T-helper 1 cell treated with Interleukin-12 subunit alpha and Interleukin-12 subunit beta and Interleukin-4 antibody, amounts not matched to agents 30 μg/mL and 1 μg/mL, for 36 hours (primary cell): ENCODE measurements around the gene MCAT.

Experiments used
- H3K27ac Mint-ChIP-seq: one replicate; pipeline ENCODE4 v1.8.0; 2021; ENCODE audit warnings: mild to moderate bottlenecking, mixed read lengths
- H3K27me3 Mint-ChIP-seq: one replicate; pipeline ENCODE4 v1.8.0; 2021; ENCODE audit warnings: low read depth, mixed read lengths
- H3K36me3 Mint-ChIP-seq: one replicate; pipeline ENCODE4 v1.8.0; 2021; ENCODE audit warnings: low read depth, mixed read lengths
- H3K4me1 Mint-ChIP-seq: one replicate; pipeline ENCODE4 v1.8.0; 2021; ENCODE audit warnings: low read depth, mixed read lengths
- H3K4me3 Mint-ChIP-seq: one replicate; pipeline ENCODE4 v1.8.0; 2021; ENCODE audit warnings: mild to moderate bottlenecking, moderate library complexity, mixed read lengths
- H3K9me3 Mint-ChIP-seq: one replicate; pipeline ENCODE4 v1.8.0; 2021; ENCODE audit warnings: mixed read lengths

Gene MCAT, protein sequence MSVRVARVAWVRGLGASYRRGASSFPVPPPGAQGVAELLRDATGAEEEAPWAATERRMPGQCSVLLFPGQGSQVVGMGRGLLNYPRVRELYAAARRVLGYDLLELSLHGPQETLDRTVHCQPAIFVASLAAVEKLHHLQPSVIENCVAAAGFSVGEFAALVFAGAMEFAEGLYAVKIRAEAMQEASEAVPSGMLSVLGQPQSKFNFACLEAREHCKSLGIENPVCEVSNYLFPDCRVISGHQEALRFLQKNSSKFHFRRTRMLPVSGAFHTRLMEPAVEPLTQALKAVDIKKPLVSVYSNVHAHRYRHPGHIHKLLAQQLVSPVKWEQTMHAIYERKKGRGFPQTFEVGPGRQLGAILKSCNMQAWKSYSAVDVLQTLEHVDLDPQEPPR

DNA sequence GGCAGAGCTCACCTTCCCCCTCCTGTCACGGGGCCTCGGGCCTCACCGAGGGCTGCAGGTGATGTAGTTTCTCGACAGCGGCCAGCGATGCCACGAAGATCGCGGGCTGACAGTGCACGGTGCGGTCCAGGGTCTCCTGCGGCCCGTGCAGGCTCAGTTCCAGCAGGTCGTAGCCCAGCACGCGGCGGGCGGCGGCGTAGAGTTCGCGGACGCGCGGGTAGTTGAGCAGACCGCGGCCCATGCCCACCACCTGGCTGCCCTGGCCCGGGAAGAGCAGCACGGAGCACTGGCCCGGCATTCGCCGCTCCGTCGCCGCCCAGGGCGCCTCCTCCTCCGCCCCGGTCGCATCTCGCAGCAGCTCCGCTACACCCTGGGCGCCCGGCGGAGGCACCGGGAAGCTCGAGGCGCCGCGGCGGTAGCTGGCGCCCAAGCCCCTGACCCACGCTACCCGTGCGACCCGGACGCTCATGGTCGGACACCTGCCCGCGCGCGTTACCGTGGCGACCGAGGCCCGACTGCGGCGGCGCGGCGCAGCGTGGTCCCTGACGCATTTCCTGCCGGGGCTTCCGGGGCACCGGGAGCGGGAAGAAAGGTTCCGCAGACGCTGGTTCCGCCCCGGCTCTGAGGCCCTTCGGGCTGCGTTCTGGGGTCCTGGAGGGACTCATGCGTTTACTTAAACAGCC, at the start of gene MCAT:
TSS of gene MCAT (minus strand) at position 519 of the 683 bp plus-strand sequence. CDS start at position 469, 50 bp downstream.
- no peaks in the 10 kb centered on the region for H3K27me3 Mint-ChIP-seq
- peak within 1 kb of the TSS; percentile 91 for H3K27ac Mint-ChIP-seq
- no peaks in the 10 kb centered on the region for H3K9me3 Mint-ChIP-seq
- peaks cover 9% of the 10 kb centered on the region for H3K36me3 Mint-ChIP-seq
- H3K4me1 Mint-ChIP-seq = peaks cover 26% of the 10 kb centered on the region
- peak within 1 kb of the TSS; percentile 89 for H3K4me3 Mint-ChIP-seq

DNA sequence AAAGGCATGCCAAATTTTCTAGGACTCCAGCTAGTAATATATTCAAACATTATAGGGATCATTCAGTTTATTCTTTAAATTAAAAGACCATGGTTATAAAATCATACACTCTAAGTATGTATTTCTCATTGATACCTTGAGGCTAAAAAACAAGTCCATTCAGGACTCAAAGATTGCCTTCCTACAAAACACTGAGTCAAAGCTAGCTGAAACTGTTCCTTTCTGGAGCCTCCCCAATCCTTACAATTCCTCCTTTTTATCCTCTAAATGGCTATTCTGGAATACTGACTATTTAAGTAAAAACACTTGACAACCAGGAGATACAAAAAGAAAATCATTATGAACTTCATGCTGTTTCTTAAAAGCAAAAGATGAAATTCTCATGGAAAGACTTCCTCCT, 48.6 kb upstream of the MCAT start:
- peaks cover 23% of the 10 kb centered on the region for H3K27me3 Mint-ChIP-seq
- peaks cover 5% of the 10 kb centered on the region for H3K9me3 Mint-ChIP-seq
- H3K4me1 Mint-ChIP-seq = peaks cover 8% of the 10 kb centered on the region
- no peak overlapping the region for H3K27ac Mint-ChIP-seq
- H3K4me3 Mint-ChIP-seq = no peak overlapping the region
- peaks cover 5% of the 10 kb centered on the region for H3K36me3 Mint-ChIP-seq

- peak overlapping the region; percentile 84 for H3K27ac Mint-ChIP-seq
- peaks cover 7% of the 10 kb centered on the region for H3K36me3 Mint-ChIP-seq
- peak overlapping the region; percentile 50 for H3K4me3 Mint-ChIP-seq
- peaks cover 19% of the 10 kb centered on the region for H3K4me1 Mint-ChIP-seq
- peaks cover 5% of the 10 kb centered on the region for H3K9me3 Mint-ChIP-seq
- peaks cover 10% of the 10 kb centered on the region for H3K27me3 Mint-ChIP-seq
Observed at GRCh38 chr22:43188829-43189545, 45.8 kb upstream of the MCAT start.

DNA sequence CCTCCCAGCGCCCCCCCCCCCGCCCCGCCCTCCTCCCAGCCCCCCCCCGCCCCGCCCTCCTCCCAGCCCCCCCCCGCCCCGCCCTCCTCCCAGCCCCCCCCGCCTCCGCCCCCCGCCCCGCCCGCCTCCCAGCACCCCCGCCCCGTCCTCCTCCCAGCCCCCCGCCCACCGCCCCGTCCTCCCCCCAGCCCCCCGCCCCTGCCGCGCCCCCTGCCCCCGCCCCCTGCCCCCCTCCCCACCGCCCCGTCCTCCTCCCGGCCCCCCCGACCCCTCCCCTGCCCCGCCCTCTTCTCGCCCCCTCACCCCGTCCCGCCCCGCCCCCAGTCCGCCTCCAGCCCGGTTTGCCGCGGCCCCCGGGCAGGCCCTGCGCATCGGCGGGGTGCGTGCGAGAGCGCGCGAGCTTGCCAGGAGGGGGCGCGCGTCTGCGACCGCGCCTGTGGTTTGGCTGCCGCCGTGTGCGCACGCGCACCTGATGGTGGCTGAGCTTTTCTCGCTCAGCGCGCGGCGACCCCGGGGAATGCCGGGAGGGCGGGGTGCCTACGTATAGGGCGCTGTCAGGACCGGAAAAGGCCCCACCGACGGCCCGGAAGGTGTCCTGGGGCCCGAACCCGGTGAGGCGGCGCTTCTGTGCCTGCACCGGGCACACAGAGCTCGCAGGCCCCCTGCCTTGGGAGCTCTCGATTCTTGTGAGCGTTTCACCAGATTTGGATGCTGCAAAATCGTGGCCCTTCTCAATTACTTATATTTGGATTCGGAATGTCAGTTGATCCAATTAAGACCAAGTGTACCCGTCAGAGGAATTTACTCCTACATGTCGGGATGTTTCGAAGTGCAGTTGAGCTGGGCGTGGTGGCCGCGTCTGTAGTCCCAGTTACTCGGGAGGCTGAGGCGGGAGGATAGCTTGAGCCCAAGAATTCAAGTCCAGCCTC, 44.2 kb upstream of the MCAT start:
- Mint-ChIP-seq H3K9me3 (peaks cover 5% of the 10 kb centered on the region), H3K36me3 (peaks cover 7% of the 10 kb centered on the region), H3K27ac (peak overlapping the region; percentile 93), H3K4me1 (peaks cover 25% of the 10 kb centered on the region), H3K4me3 (peak overlapping the region; percentile 80), H3K27me3 (peaks cover 10% of the 10 kb centered on the region)

- peak within 1 kb of the TSS; percentile 80 for H3K4me3 Mint-ChIP-seq
- peaks cover 5% of the 10 kb centered on the region for H3K27me3 Mint-ChIP-seq
- peak within 1 kb of the TSS; percentile 93 for H3K27ac Mint-ChIP-seq
- H3K36me3 Mint-ChIP-seq = peaks cover 8% of the 10 kb centered on the region
- H3K4me1 Mint-ChIP-seq = peaks cover 25% of the 10 kb centered on the region
- H3K9me3 Mint-ChIP-seq = peaks cover 3% of the 10 kb centered on the region
Observed at GRCh38 chr22:43186272-43187170, 43.3 kb upstream of the MCAT start, which contains the start of gene TTLL12. TSS of gene TTLL12 (minus strand) at chr22:43187134. CDS start at chr22:43187069, 65 bp downstream.

- peak overlapping the region; percentile 74 for H3K4me3 Mint-ChIP-seq
- H3K27ac Mint-ChIP-seq = no peak overlapping the region
- peaks cover 9% of the 10 kb centered on the region for H3K36me3 Mint-ChIP-seq
- no peaks in the 10 kb centered on the region for H3K9me3 Mint-ChIP-seq
- H3K27me3 Mint-ChIP-seq = no peaks in the 10 kb centered on the region
- H3K4me1 Mint-ChIP-seq = peaks cover 25% of the 10 kb centered on the region
Observed at GRCh38 chr22:43185860-43186261, 42.7 kb upstream of the MCAT start.

- Mint-ChIP-seq H3K4me3 (no peak overlapping the region), H3K9me3 (no peaks in the 10 kb centered on the region), H3K36me3 (peaks cover 5% of the 10 kb centered on the region), H3K4me1 (peaks cover 21% of the 10 kb centered on the region), H3K27me3 (no peaks in the 10 kb centered on the region), H3K27ac (no peak overlapping the region)
Observed at GRCh38 chr22:43183496-43184277, 40.5 kb upstream of the MCAT start.

DNA sequence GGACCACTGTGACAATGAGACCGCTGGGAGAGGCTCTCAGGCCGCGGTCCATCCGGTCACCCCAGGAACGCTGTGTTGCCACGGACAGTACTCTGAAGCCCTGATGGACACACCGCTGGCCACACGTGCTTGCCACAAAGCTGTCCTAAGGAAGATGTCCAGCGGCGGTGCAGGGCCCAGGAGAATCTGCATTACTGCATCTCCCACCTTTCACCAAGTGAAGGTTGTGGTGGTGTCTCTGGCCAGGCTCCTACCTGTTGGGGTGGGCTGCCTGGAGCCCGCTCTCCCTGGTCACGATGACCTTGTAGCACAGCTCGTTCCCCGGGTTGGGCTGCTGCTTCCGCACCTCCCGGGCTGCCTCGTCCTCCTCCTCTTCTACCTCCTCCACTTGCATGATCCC, 39.5 kb upstream of the MCAT start:
- no peaks in the 10 kb centered on the region for H3K27me3 Mint-ChIP-seq
- H3K9me3 Mint-ChIP-seq = no peaks in the 10 kb centered on the region
- H3K4me3 Mint-ChIP-seq = no peak overlapping the region
- H3K27ac Mint-ChIP-seq = peak overlapping the region; percentile 26
- H3K4me1 Mint-ChIP-seq = peaks cover 18% of the 10 kb centered on the region
- H3K36me3 Mint-ChIP-seq = peaks cover 5% of the 10 kb centered on the region

DNA sequence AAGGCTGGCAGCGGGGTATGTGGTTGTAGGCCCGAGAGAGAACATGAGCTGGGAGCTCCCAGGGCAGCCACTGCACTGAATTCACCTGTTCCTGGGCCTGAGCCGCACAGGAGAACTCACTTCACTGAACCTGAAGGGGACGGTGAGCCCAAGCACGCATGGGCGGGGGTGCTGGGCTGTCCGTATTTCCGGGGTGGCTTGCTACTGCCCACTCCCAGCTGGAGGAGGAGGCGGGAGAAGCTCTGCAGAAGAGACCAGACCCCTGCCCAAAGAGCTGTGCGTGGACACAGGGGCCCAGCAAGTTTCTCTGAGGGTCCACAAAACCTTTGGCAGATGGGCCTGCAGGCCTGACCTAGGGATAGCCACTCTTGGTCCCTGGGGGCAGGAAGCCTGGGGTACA, 38.9 kb upstream of the MCAT start:
- no peak overlapping the region for H3K27ac Mint-ChIP-seq
- H3K36me3 Mint-ChIP-seq = peaks cover 5% of the 10 kb centered on the region
- H3K4me1 Mint-ChIP-seq = peaks cover 16% of the 10 kb centered on the region
- H3K4me3 Mint-ChIP-seq = no peak overlapping the region
- H3K27me3 Mint-ChIP-seq = no peaks in the 10 kb centered on the region
- H3K9me3 Mint-ChIP-seq = no peaks in the 10 kb centered on the region

DNA sequence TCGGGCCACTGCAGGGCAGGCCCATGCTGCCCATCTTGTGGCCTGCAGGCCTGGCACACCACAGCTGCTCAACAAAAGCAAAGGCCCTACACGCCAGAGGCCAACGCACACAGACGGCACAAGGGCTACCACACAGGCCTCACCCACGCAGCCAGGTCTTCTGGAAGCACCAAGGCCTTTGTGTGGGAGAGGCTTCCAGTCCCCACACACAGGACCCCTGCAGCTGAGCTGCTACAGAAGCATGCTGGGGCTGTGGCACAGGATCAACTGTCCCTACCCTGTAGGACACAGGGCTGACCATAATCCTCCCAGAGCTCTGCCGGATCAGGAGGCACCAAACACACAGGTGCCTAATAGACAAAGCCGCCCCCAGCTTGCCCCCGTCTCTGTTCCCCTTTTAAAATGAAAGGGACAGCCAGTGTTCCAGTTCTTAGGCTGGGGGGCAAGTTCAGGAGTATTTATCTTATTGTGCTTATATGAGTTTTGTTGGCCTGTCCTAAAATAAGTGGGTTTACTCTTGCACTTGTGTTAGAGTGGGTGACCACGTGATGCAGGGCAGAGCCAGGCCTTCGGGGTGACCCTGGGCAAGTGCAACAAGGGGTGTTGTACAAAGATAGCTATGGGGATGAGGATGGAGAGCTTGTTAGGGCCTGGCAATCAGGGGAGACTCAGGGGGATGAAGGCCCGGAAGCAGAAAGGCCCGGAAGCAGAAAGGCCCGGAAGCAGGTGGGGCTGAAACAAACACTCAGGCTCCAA, 38.3 kb upstream of the MCAT start:
- Mint-ChIP-seq H3K27ac (peak overlapping the region; percentile 64), H3K36me3 (peaks cover 5% of the 10 kb centered on the region), H3K27me3 (no peaks in the 10 kb centered on the region), H3K4me3 (no peak overlapping the region), H3K4me1 (peaks cover 16% of the 10 kb centered on the region), H3K9me3 (no peaks in the 10 kb centered on the region)

DNA sequence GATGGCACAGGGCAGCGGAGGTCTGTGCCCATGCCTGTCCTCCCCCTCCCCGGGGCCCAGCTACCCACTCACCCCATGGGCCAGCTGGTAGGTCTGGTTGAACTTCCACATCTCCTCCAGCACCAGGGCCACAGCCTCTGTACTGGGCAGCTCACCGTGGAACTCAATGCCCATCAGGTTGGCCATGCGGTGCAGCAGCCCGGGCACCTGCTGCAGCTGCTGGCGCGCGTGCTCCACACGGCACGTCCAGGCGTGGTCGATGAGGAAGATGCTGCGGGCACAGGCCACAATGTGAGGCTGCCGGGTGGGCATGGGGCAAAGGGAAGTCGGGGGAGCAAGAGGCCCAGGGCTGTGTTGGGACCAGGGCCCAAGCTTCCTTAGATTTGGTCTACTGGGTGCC, 37.5 kb upstream of the MCAT start:
- Mint-ChIP-seq H3K27ac (no peak overlapping the region), H3K4me1 (peaks cover 15% of the 10 kb centered on the region), H3K4me3 (no peak overlapping the region), H3K9me3 (no peaks in the 10 kb centered on the region), H3K36me3 (peaks cover 8% of the 10 kb centered on the region), H3K27me3 (no peaks in the 10 kb centered on the region)

DNA sequence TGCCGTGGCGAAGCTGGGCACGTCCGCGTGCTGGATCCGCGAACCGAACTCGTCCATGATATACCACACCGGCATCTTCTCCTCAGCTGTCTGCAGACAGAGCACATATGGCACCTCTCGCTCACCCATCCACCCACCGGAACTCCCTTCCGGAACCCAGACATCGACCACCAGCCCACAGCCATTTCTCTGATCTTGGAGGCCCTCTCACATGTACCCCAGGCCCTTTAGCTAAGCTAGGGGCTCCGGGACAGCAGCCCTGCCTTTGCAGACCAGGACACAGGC, 36.7 kb upstream of the MCAT start:
- Mint-ChIP-seq H3K9me3 (no peaks in the 10 kb centered on the region), H3K27ac (no peak overlapping the region), H3K36me3 (peaks cover 8% of the 10 kb centered on the region), H3K4me1 (peaks cover 10% of the 10 kb centered on the region), H3K27me3 (no peaks in the 10 kb centered on the region), H3K4me3 (no peak overlapping the region)
